Activated T-cell treated with anti-CD3 and anti-CD28 coated beads, Interleukin-2, amount 50 U/mL, for 24 hours (primary cell): Measurements from ENCODE around the gene MYO1B.

Experiments used
- DNase-seq: peaks from one replicate; pipeline ENCODE4 v3.0.0-alpha.2; 2020
- H3K27ac Mint-ChIP-seq: 2 replicates; pipeline ENCODE4 v1.8.0; 2020; ENCODE audit warnings: mild to moderate bottlenecking, mixed read lengths
- H3K27me3 Mint-ChIP-seq: 2 replicates; pipeline ENCODE4 v1.8.0; 2020; ENCODE audit warnings: mixed read lengths
- H3K36me3 Mint-ChIP-seq: 2 replicates; pipeline ENCODE4 v1.8.0; 2020; ENCODE audit warnings: low read depth, mixed read lengths
- H3K4me1 Mint-ChIP-seq: 2 replicates; pipeline ENCODE4 v1.8.0; 2020; ENCODE audit warnings: low read depth, mixed read lengths
- H3K4me3 Mint-ChIP-seq: 2 replicates; pipeline ENCODE4 v1.8.0; 2020; ENCODE audit warnings: mild to moderate bottlenecking, moderate library complexity, mixed read lengths
- H3K9me3 Mint-ChIP-seq: 2 replicates; pipeline ENCODE4 v1.8.0; 2020; ENCODE audit warnings: mixed read lengths

Gene MYO1B

DNA sequence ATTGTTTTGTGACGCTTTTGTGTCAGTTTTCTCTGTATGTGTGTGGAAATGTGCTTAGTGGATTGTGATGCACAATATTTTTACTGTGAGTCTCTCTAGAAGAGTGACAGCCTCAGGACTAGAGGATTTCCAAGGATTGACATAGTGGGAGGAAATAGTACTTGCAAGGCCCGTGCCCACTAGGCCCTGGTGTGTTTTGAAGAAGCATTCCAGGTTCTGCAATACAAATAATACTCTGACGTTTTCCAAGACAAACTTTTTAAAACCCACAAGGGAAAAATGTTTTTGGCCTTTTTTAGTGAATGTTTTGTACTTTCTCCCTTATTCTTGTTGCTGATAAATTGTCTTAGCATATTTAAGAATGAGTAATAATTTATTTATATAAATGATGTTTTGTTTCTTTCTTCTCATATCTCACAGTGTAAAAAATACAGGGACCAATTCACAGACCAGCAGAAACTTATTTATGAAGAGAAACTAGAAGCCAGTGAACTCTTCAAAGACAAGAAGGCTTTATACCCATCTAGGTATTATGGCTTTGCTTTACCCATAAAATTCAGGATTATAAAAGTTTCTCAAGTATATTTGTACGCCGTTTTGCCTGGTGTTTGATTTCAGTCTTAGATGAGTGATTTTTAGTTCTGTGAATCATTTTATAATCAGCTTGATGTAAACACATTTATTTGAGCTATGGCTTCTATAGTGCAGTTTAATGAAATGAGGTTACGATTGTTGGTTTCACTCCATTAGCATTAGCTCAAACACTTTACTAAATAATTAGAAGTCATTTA, 165.6 kb downstream of the MYO1B start:
- H3K4me1 Mint-ChIP-seq = no peaks in the 10 kb centered on the region
- H3K27ac Mint-ChIP-seq = no peak overlapping the region
- DNase-seq = no peak
- no peaks in the 10 kb centered on the region for H3K27me3 Mint-ChIP-seq
- no peak overlapping the region for H3K4me3 Mint-ChIP-seq
- H3K36me3 Mint-ChIP-seq = peaks cover 11% of the 10 kb centered on the region
- no peaks in the 10 kb centered on the region for H3K9me3 Mint-ChIP-seq

DNA sequence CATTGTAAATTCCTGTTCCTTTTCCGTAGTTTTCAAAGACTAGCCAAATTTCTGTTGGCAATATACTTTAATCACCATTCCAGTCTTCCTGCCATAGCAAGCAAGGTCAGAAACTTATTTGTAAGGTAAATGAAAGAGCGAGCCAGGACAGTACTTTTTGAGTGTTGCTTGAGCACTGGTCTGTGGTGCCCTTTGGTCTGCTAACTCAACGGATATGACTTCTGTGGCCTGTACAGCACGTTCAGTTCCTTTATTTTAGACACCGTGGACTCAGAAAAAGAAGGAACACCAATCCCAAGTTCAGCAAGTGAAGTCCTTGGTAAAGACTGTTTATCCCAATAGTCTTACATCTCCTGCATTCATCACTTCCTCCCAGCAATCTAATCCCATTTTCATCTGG, 166.3 kb downstream of the MYO1B start:
- Mint-ChIP-seq H3K27ac (no peak overlapping the region), H3K4me1 (peaks cover 2% of the 10 kb centered on the region), H3K27me3 (no peaks in the 10 kb centered on the region), H3K36me3 (peaks cover 17% of the 10 kb centered on the region), H3K4me3 (no peak overlapping the region), H3K9me3 (no peaks in the 10 kb centered on the region)
- DNase-seq = no peak

DNA sequence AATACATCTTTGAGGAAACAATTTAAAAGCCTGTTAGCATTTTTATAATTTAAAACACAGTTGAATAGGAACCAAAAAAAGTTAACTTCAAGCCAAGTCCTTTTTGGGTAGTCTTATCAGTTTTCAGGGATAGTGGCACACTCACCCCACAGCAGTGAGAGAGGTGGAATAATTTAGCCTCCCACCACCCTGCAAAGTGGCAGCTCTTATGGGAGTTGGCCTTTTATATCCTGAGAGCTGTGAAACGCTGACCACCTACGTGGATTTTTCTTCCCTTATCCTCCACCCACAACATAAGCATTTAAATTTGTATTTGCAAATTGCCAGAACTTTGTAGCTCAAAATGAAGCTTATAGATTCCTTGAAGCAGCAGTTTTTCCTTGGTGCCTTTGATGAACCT, 167.1 kb downstream of the MYO1B start:
- no peak for DNase-seq
- peaks cover 2% of the 10 kb centered on the region for H3K4me1 Mint-ChIP-seq
- H3K36me3 Mint-ChIP-seq = peaks cover 17% of the 10 kb centered on the region
- H3K9me3 Mint-ChIP-seq = no peaks in the 10 kb centered on the region
- H3K27me3 Mint-ChIP-seq = no peaks in the 10 kb centered on the region
- H3K27ac Mint-ChIP-seq = no peak overlapping the region
- no peak overlapping the region for H3K4me3 Mint-ChIP-seq

DNA sequence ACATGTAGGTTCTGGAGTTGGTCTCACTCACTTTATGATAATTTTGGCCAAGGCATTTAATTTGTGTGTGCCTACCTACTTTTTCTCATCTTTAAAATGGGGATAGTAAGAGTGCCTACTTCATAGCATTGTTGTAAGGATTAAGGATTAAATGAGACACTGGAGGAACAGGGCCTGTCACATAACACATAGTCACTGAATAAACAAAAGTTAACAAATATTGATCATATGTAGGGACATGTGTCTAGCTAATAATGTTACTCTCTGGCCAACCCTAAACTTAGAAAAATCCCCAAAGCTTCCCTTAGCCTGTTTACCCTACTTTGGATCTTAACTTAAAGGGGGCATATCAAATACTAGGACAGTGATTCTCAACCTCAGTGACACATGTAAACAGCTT, 169.9 kb downstream of the MYO1B start:
- Mint-ChIP-seq H3K4me1 (peaks cover 2% of the 10 kb centered on the region), H3K27ac (no peak overlapping the region), H3K4me3 (no peak overlapping the region), H3K27me3 (no peaks in the 10 kb centered on the region), H3K36me3 (peaks cover 13% of the 10 kb centered on the region), H3K9me3 (no peaks in the 10 kb centered on the region)
- DNase-seq = no peak

DNA sequence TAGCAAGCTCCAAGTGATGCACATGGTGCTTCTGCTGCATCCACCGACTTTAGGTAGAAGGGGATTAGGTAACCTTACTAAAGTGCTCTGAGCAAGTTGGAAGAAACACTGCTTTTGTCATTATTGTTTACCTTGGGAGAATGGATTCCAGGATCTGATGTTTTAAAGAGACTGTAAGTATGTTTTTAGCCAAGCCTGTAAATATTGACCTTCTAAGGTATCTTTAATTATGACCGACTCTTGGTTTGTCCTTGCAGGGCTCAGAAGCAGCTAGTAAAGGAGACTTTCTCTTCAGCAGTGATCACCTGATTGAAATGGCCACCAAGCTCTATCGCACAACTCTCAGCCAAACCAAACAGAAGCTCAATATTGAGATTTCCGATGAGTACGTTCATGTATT, 170.7 kb downstream of the MYO1B start:
- Mint-ChIP-seq H3K4me1 (peaks cover 2% of the 10 kb centered on the region), H3K36me3 (peaks cover 13% of the 10 kb centered on the region), H3K27me3 (no peaks in the 10 kb centered on the region), H3K27ac (no peak overlapping the region), H3K9me3 (no peaks in the 10 kb centered on the region), H3K4me3 (no peak overlapping the region)
- DNase-seq = no peak

DNA sequence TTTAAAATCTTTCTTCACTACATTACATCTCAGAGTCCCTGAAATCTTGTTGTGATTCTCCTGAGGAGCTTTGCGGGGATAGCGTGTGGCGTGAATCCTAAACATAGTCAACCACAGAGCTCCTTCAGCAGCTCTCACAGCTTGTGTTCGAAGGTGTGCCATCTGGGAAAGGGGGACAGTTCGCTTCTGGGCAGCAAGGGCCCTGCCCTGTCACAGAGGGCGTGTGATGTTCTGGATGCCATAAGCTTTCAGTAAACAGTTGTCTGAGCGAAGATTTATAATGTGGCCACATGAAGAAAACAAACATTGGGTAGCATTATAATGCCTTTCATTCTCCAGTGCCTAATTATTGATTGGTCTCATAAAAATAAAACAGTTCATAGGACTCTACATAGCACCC, 172.5 kb downstream of the MYO1B start:
- H3K4me1 Mint-ChIP-seq = peaks cover 7% of the 10 kb centered on the region
- H3K4me3 Mint-ChIP-seq = no peak overlapping the region
- H3K36me3 Mint-ChIP-seq = peaks cover 13% of the 10 kb centered on the region
- no peak overlapping the region for H3K27ac Mint-ChIP-seq
- DNase-seq = no peak
- no peaks in the 10 kb centered on the region for H3K27me3 Mint-ChIP-seq
- no peaks in the 10 kb centered on the region for H3K9me3 Mint-ChIP-seq

DNA sequence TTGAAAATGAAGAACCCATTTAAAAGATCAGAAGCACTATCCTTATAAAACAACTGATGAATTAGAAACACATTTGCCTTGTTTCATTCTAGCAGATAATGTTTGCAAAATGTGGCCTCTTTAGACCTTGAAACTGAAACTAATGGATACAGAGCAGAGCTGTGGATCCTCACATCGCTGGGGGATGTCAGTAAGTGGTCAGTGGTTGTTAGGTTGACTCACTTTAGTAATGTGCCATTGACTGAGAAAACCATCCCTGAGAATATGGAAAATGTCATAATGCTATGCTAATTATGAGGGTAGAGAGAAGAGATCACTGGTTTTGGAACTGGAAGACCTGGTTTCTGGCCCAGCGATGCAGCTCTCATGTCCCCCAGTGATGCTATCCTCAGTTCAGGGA, 176.7 kb downstream of the MYO1B start:
- Mint-ChIP-seq H3K27ac (no peak overlapping the region), H3K4me1 (peaks cover 5% of the 10 kb centered on the region), H3K9me3 (no peaks in the 10 kb centered on the region), H3K36me3 (no peaks in the 10 kb centered on the region), H3K4me3 (no peak overlapping the region), H3K27me3 (no peaks in the 10 kb centered on the region)
- no peak for DNase-seq

DNA sequence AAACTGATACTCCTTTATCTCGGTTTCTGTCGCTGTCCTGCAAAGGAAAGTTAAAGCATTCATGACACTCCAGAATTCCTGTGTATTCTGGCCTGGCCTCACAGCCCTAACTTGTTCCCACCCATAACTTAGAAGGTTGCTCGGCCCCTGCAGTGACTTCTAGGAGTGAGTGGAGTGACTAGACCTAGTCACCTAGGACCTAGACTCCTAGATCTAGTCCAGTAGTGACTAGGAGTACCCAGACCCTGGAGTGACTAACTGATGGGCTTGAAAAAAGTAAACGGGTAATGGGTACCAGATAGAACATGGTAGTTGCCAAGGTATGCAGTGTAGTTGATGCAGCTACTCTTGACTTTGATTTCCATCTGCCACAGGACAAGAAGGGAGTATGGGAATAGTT, 181.8 kb downstream of the MYO1B start:
- Mint-ChIP-seq H3K27ac (no peak overlapping the region), H3K4me1 (peaks cover 2% of the 10 kb centered on the region), H3K4me3 (no peak overlapping the region)

DNA sequence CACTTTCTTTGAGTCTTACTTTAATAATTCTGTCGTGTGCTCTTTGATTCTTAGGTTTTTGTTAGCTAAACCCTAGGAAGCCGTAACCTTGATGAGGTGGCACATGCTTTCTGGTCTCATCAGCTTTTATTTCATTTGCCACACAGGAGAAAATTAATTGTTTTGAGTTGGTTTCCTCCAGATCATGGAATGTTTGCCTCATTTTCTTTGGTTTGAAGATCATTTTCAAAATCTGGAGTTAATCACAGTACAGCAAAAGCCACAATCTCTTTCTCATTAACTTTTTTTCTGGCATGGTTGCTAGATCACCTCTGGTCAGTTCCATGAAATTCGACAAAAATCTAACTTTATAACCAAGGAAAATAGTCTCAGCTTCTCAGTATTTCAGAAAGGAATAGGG, 182.9 kb downstream of the MYO1B start:
- Mint-ChIP-seq H3K27ac (no peak overlapping the region), H3K9me3 (no peaks in the 10 kb centered on the region), H3K4me3 (no peak overlapping the region), H3K27me3 (no peaks in the 10 kb centered on the region), H3K4me1 (no peaks in the 10 kb centered on the region), H3K36me3 (no peaks in the 10 kb centered on the region)
- no peak for DNase-seq

More for the DNA sequence above, 181.8 kb downstream of the MYO1B start:
- H3K36me3 Mint-ChIP-seq = no peaks in the 10 kb centered on the region
- no peaks in the 10 kb centered on the region for H3K9me3 Mint-ChIP-seq
- no peak for DNase-seq
- no peaks in the 10 kb centered on the region for H3K27me3 Mint-ChIP-seq

DNA sequence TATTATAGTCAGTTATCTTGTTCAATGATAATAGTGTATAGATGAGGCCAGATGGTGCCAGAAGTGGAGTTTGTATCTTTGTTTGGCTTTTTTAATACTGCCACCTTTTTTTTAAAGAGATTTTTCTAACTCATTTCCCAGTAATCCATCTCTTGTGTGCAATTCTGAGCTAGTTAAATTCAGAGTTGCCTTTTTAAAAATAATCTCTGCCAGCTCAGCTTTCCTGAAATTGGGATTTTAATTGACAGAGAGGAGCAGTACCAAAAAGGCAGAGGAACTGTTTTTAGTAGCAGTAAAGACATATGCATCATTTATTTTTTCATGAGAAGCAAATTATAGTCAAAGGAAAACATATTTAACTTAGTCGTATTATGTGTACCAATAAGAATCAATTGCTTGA, 185.3 kb downstream of the MYO1B start:
- H3K27ac Mint-ChIP-seq = no peak overlapping the region
- no peaks in the 10 kb centered on the region for H3K36me3 Mint-ChIP-seq
- no peaks in the 10 kb centered on the region for H3K4me1 Mint-ChIP-seq
- no peak overlapping the region for H3K4me3 Mint-ChIP-seq
- H3K9me3 Mint-ChIP-seq = no peaks in the 10 kb centered on the region
- DNase-seq = no peak
- no peaks in the 10 kb centered on the region for H3K27me3 Mint-ChIP-seq

DNA sequence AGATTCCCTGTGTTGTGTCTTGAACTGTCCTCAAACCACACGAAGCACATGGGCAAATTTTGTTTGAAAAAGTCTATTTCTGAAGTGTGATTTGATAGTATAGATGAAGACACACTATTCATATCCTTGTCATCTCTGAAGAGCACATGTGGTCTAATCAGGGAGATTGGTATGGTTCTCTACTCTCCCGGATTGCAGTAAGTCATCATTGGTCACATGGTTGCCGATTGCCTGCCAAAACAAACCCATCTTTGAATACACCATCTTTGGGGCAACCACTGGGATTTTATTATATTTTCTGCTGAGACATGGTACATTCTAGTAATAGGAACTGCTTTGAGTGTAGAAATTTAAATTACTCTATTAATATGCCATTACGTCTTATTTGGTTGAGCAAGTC, 186.9 kb downstream of the MYO1B start:
- no peak for DNase-seq
- Mint-ChIP-seq H3K27me3 (no peaks in the 10 kb centered on the region), H3K9me3 (no peaks in the 10 kb centered on the region), H3K36me3 (no peaks in the 10 kb centered on the region), H3K4me1 (no peaks in the 10 kb centered on the region), H3K4me3 (no peak overlapping the region), H3K27ac (no peak overlapping the region)

DNA sequence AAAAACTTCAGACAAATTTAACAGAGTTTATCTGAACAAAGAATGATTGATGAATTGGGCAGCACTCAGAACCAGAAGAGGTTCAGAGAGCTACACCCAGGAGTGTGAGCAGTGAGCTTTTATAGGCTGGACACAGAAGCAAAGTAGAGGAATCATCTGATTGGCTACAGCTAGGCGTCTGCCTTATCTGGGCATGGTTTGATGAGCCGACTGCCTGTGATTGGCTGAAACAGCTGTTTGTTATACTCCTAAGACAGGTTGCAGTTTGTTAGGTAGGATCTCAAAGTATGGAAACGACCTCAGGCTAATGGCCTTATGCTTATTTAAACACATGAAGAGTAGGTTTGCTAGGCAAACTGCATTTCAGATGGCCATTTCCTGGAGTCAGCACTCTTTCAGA, 188.9 kb downstream of the MYO1B start:
- H3K36me3 Mint-ChIP-seq = no peaks in the 10 kb centered on the region
- H3K27me3 Mint-ChIP-seq = no peaks in the 10 kb centered on the region
- no peaks in the 10 kb centered on the region for H3K4me1 Mint-ChIP-seq
- no peak for DNase-seq
- H3K4me3 Mint-ChIP-seq = no peak overlapping the region
- H3K9me3 Mint-ChIP-seq = no peaks in the 10 kb centered on the region
- H3K27ac Mint-ChIP-seq = no peak overlapping the region

DNA sequence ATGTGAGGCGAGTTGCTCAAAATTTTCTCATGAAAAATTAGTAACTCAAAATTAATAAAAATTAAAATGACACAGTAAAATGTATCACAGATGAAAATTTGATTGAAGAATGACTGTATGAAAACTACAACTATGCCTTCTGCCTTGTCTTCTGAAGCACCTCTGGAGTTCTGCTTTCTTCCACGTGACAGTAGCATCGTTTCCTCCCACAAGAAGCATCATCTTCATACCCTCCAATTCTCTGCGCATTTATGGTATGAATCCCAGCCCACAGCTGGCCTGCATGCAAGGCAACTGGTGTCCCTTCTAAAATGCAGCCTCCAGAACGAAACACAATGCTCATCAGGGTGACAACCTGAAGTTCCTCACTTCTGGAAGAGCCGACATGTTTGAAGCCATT, 189.9 kb downstream of the MYO1B start:
- Mint-ChIP-seq H3K4me1 (no peaks in the 10 kb centered on the region), H3K9me3 (no peaks in the 10 kb centered on the region), H3K36me3 (no peaks in the 10 kb centered on the region), H3K27me3 (no peaks in the 10 kb centered on the region), H3K27ac (no peak overlapping the region), H3K4me3 (no peak overlapping the region)
- no peak for DNase-seq

DNA sequence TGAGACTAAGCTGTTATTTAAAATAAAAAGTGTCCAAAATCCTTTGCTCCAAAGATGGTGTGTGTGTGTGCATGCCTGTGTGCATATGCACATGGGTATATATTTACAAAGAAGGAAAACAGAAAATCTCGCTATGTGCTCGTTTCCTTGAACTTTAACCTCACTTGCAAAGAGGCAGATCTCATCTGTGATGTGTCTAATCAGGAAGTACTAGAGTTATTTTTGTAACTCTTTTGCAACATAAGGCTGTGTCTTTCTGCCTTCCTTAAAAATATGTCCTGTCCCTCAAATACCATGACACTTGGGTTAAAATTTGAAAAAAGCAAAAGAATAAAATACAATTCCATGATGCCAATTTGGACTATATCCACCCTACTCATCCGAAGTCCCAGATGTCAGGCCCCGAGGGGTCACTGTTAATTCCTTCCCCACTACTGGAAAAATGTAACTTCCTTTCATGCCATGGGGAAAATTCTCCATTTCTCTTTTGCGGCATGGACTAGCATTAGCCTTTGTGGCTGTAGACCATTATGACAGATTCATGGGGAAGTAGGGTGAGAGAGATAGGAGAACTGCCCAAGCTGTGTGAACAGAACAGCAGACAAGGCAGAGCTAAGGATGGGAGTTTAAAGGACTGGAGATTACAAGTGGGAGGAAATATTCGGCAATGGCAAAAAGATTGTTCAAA, 191.3 kb downstream of the MYO1B start:
- Mint-ChIP-seq H3K27ac (no peak overlapping the region), H3K36me3 (no peaks in the 10 kb centered on the region), H3K4me3 (no peak overlapping the region), H3K4me1 (no peaks in the 10 kb centered on the region), H3K9me3 (no peaks in the 10 kb centered on the region), H3K27me3 (no peaks in the 10 kb centered on the region)
- no peak for DNase-seq

DNA sequence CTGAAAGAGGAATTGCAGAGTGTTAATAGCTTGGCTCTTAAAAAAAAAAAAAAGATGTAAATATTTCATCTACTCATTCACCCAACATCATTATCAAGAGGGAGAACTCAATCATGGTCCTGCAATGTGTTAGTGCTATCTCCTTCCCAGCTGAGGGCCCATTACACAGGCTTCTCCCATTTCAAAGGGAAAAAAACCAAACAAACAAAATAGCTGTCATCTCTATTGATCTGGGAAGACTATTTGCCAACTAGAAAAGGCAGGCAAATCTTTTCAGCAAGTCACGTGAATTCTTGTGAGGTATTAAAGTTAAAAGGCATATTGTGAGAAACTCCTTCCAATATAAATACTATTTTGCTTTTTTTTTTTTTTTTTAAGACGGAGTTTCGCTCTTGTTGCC, 194.3 kb downstream of the MYO1B start:
- H3K4me1 Mint-ChIP-seq = no peaks in the 10 kb centered on the region
- no peaks in the 10 kb centered on the region for H3K9me3 Mint-ChIP-seq
- H3K27me3 Mint-ChIP-seq = no peaks in the 10 kb centered on the region
- H3K4me3 Mint-ChIP-seq = no peak overlapping the region
- DNase-seq = no peak
- H3K36me3 Mint-ChIP-seq = no peaks in the 10 kb centered on the region
- no peak overlapping the region for H3K27ac Mint-ChIP-seq
